LoVo (cell line): ENCODE data around the gene TRABD2A.

Source experiments
- DNase-seq: peaks from one replicate; pipeline ENCODE4 v3.0.0-alpha.2; 2016; ENCODE audit warnings: low spot score

TRABD2A gene

DNA sequence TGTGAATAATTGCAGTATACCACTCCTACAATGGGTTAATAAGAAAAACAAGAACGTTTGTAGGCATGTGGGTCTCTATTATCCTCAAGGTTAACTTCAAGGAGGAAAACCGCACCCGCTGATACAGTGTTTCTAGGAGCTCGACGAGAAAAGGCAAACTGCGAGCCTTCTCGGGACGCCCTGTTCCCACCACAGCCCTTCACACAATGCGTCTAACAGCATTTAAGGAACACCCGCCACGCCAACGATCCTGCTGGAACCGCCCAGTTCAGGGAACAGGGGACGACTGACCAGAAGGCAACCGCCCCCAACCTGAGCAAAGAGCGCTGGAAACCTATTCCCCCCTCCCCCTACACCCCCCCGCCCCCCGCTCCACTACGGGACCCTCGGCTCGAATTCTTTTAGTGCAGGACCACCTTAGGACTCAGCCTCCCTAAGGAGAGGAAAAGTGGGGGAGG is 23.9 kb upstream of the TRABD2A start:
- DNase-seq = no peak

- no peak for DNase-seq
Measured at GRCh38 chr2:84904151-84904550, 23.3 kb upstream of the TRABD2A start.

- DNase-seq = no peak
Measured at GRCh38 chr2:84902526-84902925, 21.6 kb upstream of the TRABD2A start.

DNA sequence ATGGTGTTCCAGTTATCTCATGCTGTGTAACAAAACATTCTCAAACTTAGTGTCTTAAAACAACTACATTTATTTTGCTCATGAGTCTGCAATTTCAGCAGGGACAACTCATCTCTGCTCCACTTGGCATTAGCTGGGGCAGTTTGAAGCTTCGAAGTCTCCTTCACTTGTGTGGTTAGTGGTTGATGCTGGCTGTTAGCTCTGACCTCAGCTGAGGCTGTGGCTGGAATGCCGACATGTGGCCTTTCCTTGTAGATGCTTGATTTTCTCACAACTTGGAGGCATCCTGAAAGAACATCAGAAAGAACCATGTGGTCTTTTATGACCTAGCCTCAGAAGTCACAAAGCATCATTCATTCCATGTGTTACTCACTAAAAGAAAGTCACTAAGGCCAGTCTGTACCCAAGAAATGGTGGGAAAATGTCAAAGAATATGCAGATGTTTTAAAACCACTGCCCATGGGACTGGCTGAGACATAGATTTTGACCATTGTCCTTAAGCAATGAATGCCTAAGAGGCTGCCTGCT is 20.8 kb upstream of the TRABD2A start:
- DNase-seq = no peak

DNA sequence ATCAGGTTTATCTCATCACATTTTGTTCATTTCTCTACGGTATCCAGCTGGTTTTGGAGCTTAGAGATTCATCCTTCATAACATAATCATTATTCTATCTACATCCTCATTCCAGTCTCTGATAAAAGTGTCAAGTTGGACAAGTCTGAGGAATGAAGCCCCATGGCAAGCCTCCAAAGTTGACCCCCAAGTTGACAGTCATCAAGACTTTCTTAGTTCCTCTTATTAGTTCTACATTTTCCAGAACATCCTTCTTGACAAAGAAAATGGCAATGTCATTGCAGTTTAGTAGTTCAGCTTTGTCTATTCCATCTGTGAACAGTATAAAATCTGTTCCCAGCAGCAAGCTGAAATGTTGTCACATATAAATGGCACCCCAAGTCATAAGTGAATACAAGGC is 20.1 kb upstream of the TRABD2A start:
- no peak for DNase-seq

- DNase-seq = no peak
Measured at GRCh38 chr2:84899304-84900204, 18.7 kb upstream of the TRABD2A start.

DNA sequence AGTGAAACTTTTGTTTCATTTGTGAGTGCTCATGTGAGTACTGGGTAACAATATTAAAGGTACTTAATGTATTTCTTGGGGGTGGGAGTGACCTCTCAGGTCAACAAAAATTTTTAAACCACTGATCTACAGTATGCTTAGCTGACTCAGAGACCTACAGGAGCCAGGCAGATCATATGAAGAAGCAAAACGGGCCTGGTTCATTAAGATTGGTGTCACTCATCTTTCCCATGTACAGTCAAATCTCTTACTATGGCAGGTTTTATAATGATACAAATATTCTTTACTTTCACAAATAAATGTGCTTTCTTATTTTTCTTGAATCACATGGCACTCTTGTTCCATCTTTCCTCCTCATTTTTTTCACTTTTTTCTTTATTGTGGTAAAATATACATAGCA is 16.9 kb upstream of the TRABD2A start:
- DNase-seq = no peak

DNA sequence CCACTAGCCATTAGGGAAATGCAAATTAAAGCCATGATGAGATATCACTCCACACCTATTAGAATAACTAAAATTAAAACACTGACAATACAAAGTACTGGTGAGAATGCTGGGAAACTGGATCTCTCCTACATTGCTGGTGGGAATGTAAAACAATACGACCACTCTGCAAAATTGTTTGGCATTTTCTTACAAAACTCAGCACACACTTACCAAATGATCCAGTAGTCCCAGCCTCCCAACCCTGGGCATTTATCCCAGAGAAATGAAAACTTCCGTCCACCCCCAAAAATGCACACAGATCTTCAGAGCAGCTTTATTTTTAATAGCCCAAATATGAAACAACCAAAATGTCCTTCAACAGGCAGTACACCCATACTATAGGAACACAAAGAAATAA is 15.7 kb upstream of the TRABD2A start:
- no peak for DNase-seq

GRCh38 chr2:84894758-84895520 is 14.1 kb upstream of the TRABD2A start:
- DNase-seq = no peak

DNA sequence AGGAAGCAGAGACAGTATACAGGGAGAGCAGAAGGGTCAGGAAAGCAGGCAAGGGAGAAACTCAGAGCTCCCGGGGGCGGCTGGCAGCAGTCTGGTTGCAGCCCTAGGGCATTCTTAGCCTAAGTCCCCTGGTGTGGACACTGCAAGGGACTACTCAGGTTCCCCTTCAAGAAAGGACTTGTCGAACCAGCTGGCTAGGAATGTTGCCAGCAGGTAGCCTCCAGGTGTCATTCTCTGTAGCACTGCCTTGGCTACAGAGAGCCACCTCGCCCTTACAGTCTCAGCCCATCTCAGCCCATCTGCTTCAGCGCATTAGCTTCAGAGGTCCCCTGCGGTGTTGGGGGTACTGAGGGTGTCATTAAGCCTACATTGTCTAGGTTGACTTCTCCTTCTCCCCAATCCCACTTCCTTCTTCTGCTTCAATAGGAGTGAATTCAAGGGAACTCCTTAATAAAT is 13.3 kb upstream of the TRABD2A start:
- DNase-seq = no peak

GRCh38 chr2:84891355-84892010 is 10.6 kb upstream of the TRABD2A start:
- DNase-seq = no peak

DNA sequence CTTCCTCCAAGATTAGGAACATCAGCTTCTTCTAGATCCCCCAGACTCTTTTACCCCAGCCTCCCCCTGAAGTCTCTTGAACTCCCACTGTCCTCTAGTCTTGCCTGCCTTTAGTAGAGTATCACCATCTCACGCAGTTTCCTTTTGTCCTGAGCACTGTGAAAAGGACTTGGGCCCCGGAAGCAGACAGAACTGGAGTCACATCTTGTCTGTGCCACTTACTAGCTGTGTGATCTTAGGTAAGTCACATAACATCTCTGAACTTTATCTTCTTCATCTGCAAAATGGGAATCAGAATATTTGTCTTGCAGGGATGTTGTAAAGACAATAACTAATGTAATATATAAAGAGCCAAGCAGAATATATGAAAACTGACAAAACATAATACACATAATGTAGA is 8.4 kb upstream of the TRABD2A start:
- no peak for DNase-seq

- no peak for DNase-seq
Measured at GRCh38 chr2:84888401-84889276, 7.8 kb upstream of the TRABD2A start.

DNA sequence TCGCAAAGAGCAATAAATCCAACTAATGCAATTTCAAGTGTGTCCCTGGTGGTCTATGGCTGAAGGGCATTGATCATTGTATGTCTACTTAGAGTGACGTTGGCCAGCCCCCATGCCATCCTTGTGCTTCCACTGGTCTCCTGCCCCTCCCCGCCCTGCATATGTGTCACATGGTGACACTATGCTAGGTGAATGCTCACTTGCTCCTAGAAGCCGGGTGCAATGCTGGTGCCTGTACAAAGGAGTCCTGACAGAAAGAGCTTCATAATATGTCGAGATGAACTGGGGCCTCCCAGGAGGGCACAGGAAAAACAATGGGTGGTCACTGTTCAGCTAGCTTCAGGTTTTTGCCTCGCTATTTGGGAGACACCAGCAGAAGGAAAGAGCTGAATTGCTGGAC is 5.9 kb upstream of the TRABD2A start:
- DNase-seq = no peak

GRCh38 chr2:84885111-84885510 is 4.2 kb upstream of the TRABD2A start:
- DNase-seq = no peak

DNA sequence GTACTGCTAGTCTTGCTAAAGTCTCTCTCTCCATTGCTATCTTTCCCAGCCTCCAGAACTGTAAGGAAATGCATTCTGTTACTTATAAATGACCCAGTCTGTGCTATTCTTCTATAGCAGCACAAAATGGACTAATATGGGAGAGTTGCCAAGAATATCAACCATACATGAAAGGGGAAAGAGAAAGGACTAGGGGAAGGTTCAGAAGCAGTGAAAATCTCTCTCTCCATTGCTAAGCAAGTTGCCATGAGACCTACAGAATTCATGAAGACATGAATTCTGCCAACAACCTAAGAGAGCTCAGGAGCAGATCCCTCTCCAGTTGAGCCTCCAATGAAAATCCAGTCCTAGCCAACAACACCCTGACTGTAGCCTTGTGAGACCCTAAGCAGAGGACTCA is 3.6 kb upstream of the TRABD2A start:
- DNase-seq = no peak

GRCh38 chr2:84882775-84883550 is 2.1 kb upstream of the TRABD2A start:
- no peak for DNase-seq

- no peak for DNase-seq
Measured at GRCh38 chr2:84882414-84882738, 1.5 kb upstream of the TRABD2A start.

GRCh38 chr2:84881581-84882413 is 913 bp upstream of the TRABD2A start:
- DNase-seq = peak; percentile 90

DNA sequence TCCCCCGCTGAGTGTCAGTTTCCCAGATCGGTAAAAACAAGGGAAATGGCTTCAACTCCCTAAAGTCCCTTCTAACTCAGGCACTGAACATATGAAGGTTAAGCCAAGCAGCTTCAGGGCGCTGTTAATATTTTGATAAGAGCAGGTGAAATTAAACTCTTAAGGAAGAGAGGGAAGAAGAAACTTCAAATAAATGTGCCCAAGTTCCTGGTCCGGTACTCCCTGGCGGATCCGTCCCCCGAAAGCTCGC is 564 bp downstream of the TRABD2A start:
- no peak for DNase-seq
